IPS DF 6.9 (cell line): Measurements from ENCODE around the gene KANSL1.

Experiments used
- DNase-seq: peaks from one replicate; pipeline ENCODE4 v3.0.0-alpha.2; 2013; ENCODE audit warnings: low read depth, low spot score
- H3K27ac ChIP-seq: one replicate; pipeline ENCODE4 v1.5.1; 2013; ENCODE audit warnings: low read length, control low read depth
- H3K27me3 ChIP-seq: 2 replicates; pipeline ENCODE4 v1.6.1; 2013; ENCODE audit warnings: mild to moderate bottlenecking, low read length; ENCODE audit not compliant: control insufficient read depth, insufficient read depth
- H3K36me3 ChIP-seq: 2 replicates; pipeline ENCODE4 v1.6.1; 2013; ENCODE audit warnings: low read length; ENCODE audit not compliant: control insufficient read depth, insufficient read depth
- H3K4me1 ChIP-seq: 2 replicates; pipeline ENCODE4 v1.6.1; 2013; ENCODE audit warnings: low read length; ENCODE audit not compliant: control insufficient read depth, insufficient read depth
- H3K4me3 ChIP-seq: 2 replicates; pipeline ENCODE4 v1.5.1; 2013; ENCODE audit warnings: mild to moderate bottlenecking, low read length
- H3K9me3 ChIP-seq: 2 replicates; pipeline ENCODE4 v1.6.1; 2013; ENCODE audit warnings: low read length, inconsistent platforms; ENCODE audit not compliant: control insufficient read depth, insufficient read depth
- WGBS: extraction: QIAGEN DNeasy Blood & Tissue Kit; methylation state at CpG from one replicate; pipeline ENCODE4 v1.1.7; 2013; ENCODE audit warnings: mixed read lengths, missing lambda C conversion rate; ENCODE audit not compliant: insufficient read length, insufficient coverage; 5-methylcytosine and 5-hydroxymethylcytosine counted together

KANSL1 gene

DNA sequence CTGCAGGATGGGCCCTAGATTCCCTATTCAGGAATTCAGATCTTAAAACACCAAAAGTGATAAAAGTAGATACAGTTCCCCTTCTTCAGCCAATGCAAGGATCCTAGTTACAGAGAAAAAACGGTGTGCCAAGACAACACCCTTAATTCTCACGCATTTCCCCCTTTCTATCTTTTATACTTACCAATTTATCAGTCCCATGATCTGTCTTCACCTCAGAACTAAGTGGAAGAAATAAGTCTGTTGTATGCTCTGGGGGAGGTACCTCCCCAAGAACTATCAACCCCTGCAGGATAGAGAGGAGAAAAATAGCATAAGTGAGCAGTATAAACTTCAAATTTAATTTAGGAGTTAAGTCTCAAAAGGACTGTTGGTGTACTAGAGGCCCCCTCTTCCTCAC, 111.0 kb downstream of the KANSL1 start:
- H3K36me3 ChIP-seq: no peaks in the 10 kb centered on the region
- H3K4me3 ChIP-seq: no peak overlapping the region
- no peak overlapping the region for H3K27ac ChIP-seq
- no peak for DNase-seq
- no peaks in the 10 kb centered on the region for H3K9me3 ChIP-seq
- no CpG with 5 or more reads among the region's 2 CpGs for WGBS
- H3K27me3 ChIP-seq: no peaks in the 10 kb centered on the region
- H3K4me1 ChIP-seq: peaks cover 4% of the 10 kb centered on the region; the same call in 1 of the 2 replicates

DNA sequence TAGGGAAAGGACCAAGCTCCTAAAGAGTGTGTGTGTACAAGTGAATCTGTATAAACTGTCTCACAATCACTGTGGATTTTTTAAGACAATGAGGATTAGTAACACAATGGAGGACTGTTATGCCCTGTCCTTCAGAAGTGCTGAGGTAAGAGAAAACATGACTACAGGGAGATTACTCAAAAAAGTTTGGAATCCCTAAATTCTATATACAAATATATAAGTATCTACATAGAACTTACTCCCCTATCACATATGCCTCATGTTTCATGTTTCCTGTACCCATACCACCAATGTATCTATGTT, 112.3 kb downstream of the KANSL1 start:
- DNase-seq: no peak
- Histone ChIP-seq H3K27me3 (no peaks in the 10 kb centered on the region), H3K9me3 (no peaks in the 10 kb centered on the region), H3K4me3 (no peak overlapping the region), H3K27ac (no peak overlapping the region), H3K36me3 (no peaks in the 10 kb centered on the region), H3K4me1 (peaks cover 4% of the 10 kb centered on the region; the same call in 1 of the 2 replicates)

GRCh38 chr17:46080118-46081017, 112.9 kb downstream of the KANSL1 start:
- Histone ChIP-seq H3K9me3 (no peaks in the 10 kb centered on the region), H3K4me3 (no peak overlapping the region), H3K36me3 (no peaks in the 10 kb centered on the region), H3K4me1 (peaks cover 4% of the 10 kb centered on the region; the same call in 1 of the 2 replicates), H3K27ac (no peak overlapping the region), H3K27me3 (no peaks in the 10 kb centered on the region)
- WGBS: no CpG with 5 or more reads among the region's 6 CpGs
- DNase-seq: no peak

DNA sequence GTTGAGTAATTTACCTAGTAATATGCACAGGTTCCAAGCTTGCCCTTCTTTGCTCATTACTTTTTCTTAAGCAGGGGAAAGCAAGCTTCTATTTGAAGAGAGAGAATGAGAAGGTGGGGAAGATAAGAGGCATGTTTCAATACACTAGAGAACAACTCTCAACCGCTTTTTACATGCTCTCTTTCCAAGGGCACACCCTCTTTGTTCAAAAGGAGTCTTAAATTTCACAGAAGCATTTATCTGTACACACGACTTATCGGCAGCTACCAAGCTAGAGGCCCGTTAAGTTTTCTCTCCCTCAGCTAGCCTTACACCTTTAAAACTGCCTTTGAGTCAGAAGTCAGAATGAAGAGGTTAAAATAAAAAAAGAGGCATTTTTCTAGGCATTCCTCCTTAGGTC, 114.6 kb downstream of the KANSL1 start:
- Histone ChIP-seq H3K4me3 (no peak overlapping the region), H3K4me1 (peaks cover 2% of the 10 kb centered on the region; the same call in 1 of the 2 replicates), H3K9me3 (no peaks in the 10 kb centered on the region), H3K27ac (no peak overlapping the region), H3K27me3 (no peaks in the 10 kb centered on the region), H3K36me3 (no peaks in the 10 kb centered on the region)
- DNase-seq: no peak
- WGBS: no CpG with 5 or more reads among the region's 4 CpGs

DNA sequence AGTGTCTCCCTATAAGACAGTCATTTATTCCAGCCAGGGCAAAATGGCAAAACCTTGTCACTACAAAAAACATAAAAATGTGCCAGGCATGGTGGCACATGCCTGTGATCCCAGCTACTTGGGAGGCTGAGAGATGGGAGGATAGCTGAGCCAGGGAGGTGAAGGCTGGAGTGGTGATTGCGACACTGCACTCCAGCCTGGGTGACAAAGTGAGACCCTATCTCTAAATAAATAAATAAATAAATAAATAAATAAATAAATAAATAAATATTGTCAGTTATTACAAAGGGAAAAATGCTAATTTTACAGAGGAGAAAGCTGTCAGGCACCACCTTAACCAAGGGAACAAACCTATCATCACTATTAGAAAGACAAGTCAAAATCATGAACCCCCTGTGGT, 118.7 kb downstream of the KANSL1 start:
- no peak for DNase-seq
- no peak overlapping the region for H3K4me3 ChIP-seq
- H3K27me3 ChIP-seq: no peaks in the 10 kb centered on the region
- WGBS: no CpG with 5 or more reads among the region's 1 CpG
- H3K36me3 ChIP-seq: no peaks in the 10 kb centered on the region
- H3K9me3 ChIP-seq: no peaks in the 10 kb centered on the region
- H3K4me1 ChIP-seq: no peaks in the 10 kb centered on the region
- no peak overlapping the region for H3K27ac ChIP-seq

- DNase-seq: no peak
- no peaks in the 10 kb centered on the region for H3K36me3 ChIP-seq
- H3K27me3 ChIP-seq: no peaks in the 10 kb centered on the region
- no peak overlapping the region for H3K4me3 ChIP-seq
- WGBS: no CpG with 5 or more reads among the region's 1 CpG
- no peaks in the 10 kb centered on the region for H3K9me3 ChIP-seq
- no peaks in the 10 kb centered on the region for H3K4me1 ChIP-seq
- H3K27ac ChIP-seq: no peak overlapping the region
Observed at GRCh38 chr17:46072998-46073397, 120.2 kb downstream of the KANSL1 start.

- no peak for DNase-seq
- no peaks in the 10 kb centered on the region for H3K4me1 ChIP-seq
- WGBS: no CpG with 5 or more reads among the region's 5 CpGs
- no peak overlapping the region for H3K4me3 ChIP-seq
- no peaks in the 10 kb centered on the region for H3K9me3 ChIP-seq
- H3K36me3 ChIP-seq: no peaks in the 10 kb centered on the region
- H3K27me3 ChIP-seq: no peaks in the 10 kb centered on the region
- no peak overlapping the region for H3K27ac ChIP-seq
Observed at GRCh38 chr17:46071796-46072195, 121.4 kb downstream of the KANSL1 start.

DNA sequence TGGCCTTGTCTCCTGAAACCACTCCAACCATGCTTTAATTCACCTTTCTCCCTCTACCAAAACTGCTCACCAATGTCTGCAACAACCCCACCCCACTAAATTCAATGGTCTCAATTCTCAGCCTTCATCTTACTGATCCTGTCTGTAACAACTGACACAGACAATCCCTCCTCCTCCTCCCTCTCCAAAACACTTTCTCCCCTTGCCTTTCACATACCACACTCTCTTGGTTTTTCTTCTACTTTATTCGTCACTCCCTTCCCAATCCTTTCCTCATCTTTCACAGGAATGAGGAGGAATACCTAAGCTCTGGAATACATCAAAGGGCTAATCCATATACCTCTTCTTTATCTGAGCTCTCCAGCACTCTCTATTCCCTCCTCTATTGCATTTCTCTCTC, 128.8 kb downstream of the KANSL1 start:
- Histone ChIP-seq H3K36me3 (peaks cover 7% of the 10 kb centered on the region; the same call in 1 of the 2 replicates), H3K4me3 (no peak overlapping the region), H3K27me3 (no peaks in the 10 kb centered on the region), H3K9me3 (no peaks in the 10 kb centered on the region), H3K4me1 (no peaks in the 10 kb centered on the region), H3K27ac (no peak overlapping the region)
- no peak for DNase-seq
- WGBS: 100% methylated on average over 1 of the region's 1 CpG

DNA sequence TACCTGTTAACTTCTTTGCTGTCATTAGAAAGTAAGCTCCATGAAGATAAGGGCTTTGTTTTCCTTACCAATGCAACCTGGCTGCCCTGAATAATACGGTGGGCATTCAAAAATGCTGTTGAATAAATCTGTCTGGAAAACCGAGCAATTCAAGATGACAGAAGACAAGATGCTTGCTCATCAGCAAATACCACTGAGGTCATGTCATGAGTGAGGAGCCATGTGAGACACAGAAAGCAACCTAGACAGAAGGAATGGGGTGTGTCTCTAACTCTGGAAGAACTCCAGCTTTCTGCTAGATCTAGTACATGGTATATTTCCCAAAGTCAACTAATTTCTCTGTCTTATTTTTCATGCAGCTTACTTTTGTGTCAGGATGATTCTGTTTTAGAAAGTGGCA, 130.0 kb downstream of the KANSL1 start:
- no peak overlapping the region for H3K4me3 ChIP-seq
- no peaks in the 10 kb centered on the region for H3K27me3 ChIP-seq
- H3K4me1 ChIP-seq: no peaks in the 10 kb centered on the region
- H3K27ac ChIP-seq: no peak overlapping the region
- H3K9me3 ChIP-seq: no peaks in the 10 kb centered on the region
- peaks cover 7% of the 10 kb centered on the region; the same call in 1 of the 2 replicates for H3K36me3 ChIP-seq
- no peak for DNase-seq
- no CpG with 5 or more reads among the region's 2 CpGs for WGBS

- Histone ChIP-seq H3K27me3 (no peaks in the 10 kb centered on the region), H3K36me3 (peaks cover 6% of the 10 kb centered on the region; the same call in 1 of the 2 replicates), H3K27ac (no peak overlapping the region), H3K4me3 (no peak overlapping the region), H3K9me3 (no peaks in the 10 kb centered on the region), H3K4me1 (no peaks in the 10 kb centered on the region)
- DNase-seq: no peak
- no CpG with 5 or more reads among the region's 5 CpGs for WGBS
Observed at GRCh38 chr17:46061435-46061834, 131.8 kb downstream of the KANSL1 start.

DNA sequence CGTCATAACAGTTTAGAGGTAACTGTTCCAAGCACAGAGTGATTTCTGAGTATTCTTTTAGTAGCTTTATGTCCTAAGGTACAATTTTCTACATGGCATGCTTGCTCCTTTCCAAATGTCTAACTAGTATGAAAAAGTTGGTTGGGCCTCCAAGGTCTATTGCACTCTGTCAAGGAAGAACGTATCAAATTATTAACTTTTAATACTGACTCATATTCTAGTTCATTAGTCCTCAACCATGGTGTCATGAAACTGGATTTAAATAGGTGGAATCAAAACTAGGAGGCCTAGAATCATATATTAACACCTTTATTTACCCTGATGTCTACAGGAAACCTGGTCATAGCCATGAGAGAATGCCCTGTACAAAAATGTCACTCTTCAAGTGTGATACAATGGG, 132.8 kb downstream of the KANSL1 start:
- H3K4me1 ChIP-seq: no peaks in the 10 kb centered on the region

More for the DNA sequence above, 132.8 kb downstream of the KANSL1 start:
- no peaks in the 10 kb centered on the region for H3K36me3 ChIP-seq
- DNase-seq: no peak
- no peaks in the 10 kb centered on the region for H3K27me3 ChIP-seq
- no peak overlapping the region for H3K27ac ChIP-seq
- no CpG with 5 or more reads among the region's 2 CpGs for WGBS
- no peak overlapping the region for H3K4me3 ChIP-seq
- no peaks in the 10 kb centered on the region for H3K9me3 ChIP-seq
